HG02623 (cell line): Measurements from ENCODE around the gene IFI27L1.

Experiments
- ATAC-seq: cut with Tn5 transposase; IDR thresholded peaks from one replicate; pipeline ENCODE4 v1.9.1; 2021; ENCODE audit warnings: moderate library complexity; ENCODE audit not compliant: unreplicated experiment

The IFI27L1 gene

GRCh38 chr14:94080621-94081385 lies at the start of gene IFI27L1, which contains the start of gene DDX24:
Gene IFI27L1, plus strand, starts transcription at chr14:94081310. Its CDS starts 15,628 bp downstream, at chr14:94096938.
Gene DDX24, minus strand, starts transcription at chr14:94081202. Its CDS starts 1,460 bp downstream, at chr14:94079742.
- ATAC-seq = peak; percentile 99

- ATAC-seq = no peak
Measured at GRCh38 chr14:94031883-94032279, 49.2 kb upstream of the IFI27L1 start.

- no peak for ATAC-seq
Measured at GRCh38 chr14:94034886-94035285, 46.2 kb upstream of the IFI27L1 start.

GRCh38 chr14:94036313-94037167 lies 44.6 kb upstream of the IFI27L1 start:
- peak; percentile 84 for ATAC-seq

- ATAC-seq = no peak
Measured at GRCh38 chr14:94037954-94038353, 43.2 kb upstream of the IFI27L1 start.

GRCh38 chr14:94038510-94038909 lies 42.6 kb upstream of the IFI27L1 start:
- no peak for ATAC-seq

GRCh38 chr14:94038921-94039629 lies 42.0 kb upstream of the IFI27L1 start:
- no peak for ATAC-seq

GRCh38 chr14:94040247-94040646 lies 40.9 kb upstream of the IFI27L1 start:
- no peak for ATAC-seq

GRCh38 chr14:94040796-94041195 lies 40.3 kb upstream of the IFI27L1 start:
- no peak for ATAC-seq

GRCh38 chr14:94041551-94042346 lies 39.4 kb upstream of the IFI27L1 start:
- ATAC-seq = no peak

GRCh38 chr14:94042433-94043091 lies 38.5 kb upstream of the IFI27L1 start:
- ATAC-seq = no peak

- no peak for ATAC-seq
Measured at GRCh38 chr14:94043111-94043755, 37.9 kb upstream of the IFI27L1 start.

GRCh38 chr14:94043756-94044475 lies 37.2 kb upstream of the IFI27L1 start:
- ATAC-seq = no peak

- no peak for ATAC-seq
Measured at GRCh38 chr14:94044476-94045091, 36.5 kb upstream of the IFI27L1 start.

GRCh38 chr14:94045101-94045500 lies 36.0 kb upstream of the IFI27L1 start:
- no peak for ATAC-seq

- no peak for ATAC-seq
Measured at GRCh38 chr14:94045563-94046345, 35.4 kb upstream of the IFI27L1 start.

GRCh38 chr14:94046696-94047250 lies 34.3 kb upstream of the IFI27L1 start:
- no peak for ATAC-seq
